SK-N-DZ (cell line): ENCODE data around the gene DNAJC25. TPM values are rescaled to one million over a fixed set of nuclear protein-coding genes. Genes with fewer than 3 reads are reported as not detected.
"Not testable (repeated sequence)": the region's sequence is repeated elsewhere in the genome, so short reads cannot be mapped to it uniquely, and the experiment has no call there.

Source experiments
- DNase-seq: peaks from one replicate; pipeline ENCODE4 v3.0.0-alpha.2; 2015; ENCODE audit warnings: low spot score
- polyA plus RNA-seq, 2 experiments: library from polyadenylated mRNA; depleted of rRNA; stranded (reverse); fragments of >200 nt; gene quantifications; 2 replicates each; pipeline ENCODE4 v1.2.3, GENCODE V29; 2014

Gene DNAJC25
- polyA plus RNA-seq (2014; cell fraction: cytosol; rRNA removed) = 10.2 and 10.4 TPM in 2 replicates
- 8.7 and 11.6 TPM in 2 replicates for polyA plus RNA-seq (2014; cell fraction: nucleus; rRNA removed)

DNA sequence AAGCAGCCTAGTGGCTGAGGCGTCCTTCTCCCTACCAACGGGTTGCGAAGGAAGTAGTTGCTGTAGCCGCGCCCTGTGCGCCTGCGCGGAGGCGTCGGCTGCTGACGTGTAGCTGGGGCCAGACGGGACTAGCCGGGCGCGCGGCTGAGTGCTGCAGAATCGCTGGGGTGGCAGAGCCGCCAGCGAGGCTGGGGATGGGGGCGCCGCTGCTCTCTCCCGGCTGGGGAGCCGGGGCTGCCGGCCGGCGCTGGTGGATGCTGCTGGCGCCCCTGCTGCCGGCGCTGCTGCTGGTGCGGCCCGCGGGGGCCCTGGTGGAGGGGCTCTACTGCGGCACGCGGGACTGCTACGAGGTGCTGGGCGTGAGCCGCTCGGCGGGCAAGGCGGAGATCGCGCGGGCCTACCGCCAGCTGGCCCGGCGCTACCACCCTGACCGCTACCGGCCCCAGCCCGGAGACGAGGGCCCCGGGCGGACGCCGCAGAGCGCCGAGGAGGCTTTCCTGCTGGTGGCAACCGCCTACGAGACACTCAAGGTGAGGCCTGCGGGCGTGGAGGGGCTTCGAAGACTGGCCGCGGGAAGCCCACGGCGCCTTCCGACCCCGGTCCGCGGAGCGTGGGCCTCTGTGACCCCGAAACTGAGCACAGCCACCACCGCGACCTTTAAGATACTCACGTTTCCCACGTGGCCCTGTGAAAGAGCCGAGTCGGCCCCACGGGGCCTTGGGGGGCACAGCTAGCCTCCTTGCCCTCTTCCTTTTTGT, at the start of gene DNAJC25:
TSS of gene DNAJC25 (plus strand) at position 121 of the 758 bp plus-strand sequence. CDS start at position 195, 74 bp downstream.
- DNase-seq = peak; percentile 99

DNA sequence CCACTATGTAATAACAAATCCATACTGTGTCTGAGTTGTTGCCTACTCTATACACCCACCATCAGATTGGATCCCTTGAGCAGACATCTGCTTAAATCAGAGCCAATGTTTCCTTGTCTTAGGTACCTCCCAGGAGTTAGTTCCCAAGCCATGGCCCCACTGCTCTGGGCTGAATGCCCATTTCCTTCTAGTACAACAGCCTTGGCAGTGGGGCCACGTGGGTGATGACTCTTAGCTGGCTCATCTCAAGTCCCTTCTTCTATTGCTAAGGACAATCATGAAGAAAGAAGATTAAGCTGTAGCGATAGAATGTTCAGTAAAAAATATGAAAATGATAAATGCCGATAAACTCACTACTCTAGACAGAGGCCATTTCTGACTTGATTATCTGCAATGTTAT, 48.2 kb upstream of the DNAJC25 start:
- DNase-seq = no peak

GRCh38 chr9:111586378-111586777, 44.8 kb upstream of the DNAJC25 start:
- DNase-seq = no peak

DNA sequence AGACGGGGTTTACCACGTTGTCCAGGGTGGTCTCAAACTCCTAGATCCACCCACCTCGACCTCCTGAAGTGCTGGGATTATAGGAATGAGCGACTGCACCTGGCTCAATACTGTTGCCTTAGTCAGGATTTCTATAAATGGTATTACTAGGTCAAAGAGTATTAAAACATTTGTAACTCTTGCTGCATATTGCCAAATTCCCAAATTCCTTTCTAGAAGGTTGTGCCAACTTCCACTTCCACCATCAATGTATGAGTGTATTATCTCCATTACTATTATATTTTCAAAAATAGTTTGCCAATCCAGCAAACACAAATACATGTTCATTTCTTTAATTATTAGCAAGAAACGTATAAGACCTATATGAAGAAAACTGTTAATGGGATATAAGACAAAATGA, 42.3 kb upstream of the DNAJC25 start:
- no peak for DNase-seq

- peak; percentile 66 for DNase-seq
These were observed 33.0 kb upstream of the DNAJC25 start for GRCh38 chr9:111597852-111598732.

DNA sequence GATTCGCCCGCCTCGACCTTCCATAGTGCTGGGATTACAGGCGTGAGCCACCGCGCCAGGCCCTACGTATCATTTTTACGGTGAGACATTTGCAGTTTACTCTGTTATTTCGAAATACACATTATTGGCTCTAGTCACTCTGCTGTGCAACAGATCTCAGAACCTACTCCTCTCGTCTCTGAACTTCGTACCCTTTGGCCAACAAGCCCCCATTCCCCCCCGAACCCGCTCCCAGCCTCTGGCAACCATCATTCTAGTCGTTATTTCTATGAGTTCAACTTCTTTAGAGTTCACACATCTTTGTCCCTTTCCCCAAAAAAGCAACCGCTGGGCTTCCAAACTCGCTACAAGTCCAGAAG, 32.4 kb upstream of the DNAJC25 start:
- no peak for DNase-seq

- peak; percentile 78 for DNase-seq
These were observed 31.8 kb upstream of the DNAJC25 start, which contains the start of gene PTGR1 for GRCh38 chr9:111599092-111599954. TSS of gene PTGR1 (minus strand) at chr9:111599647. CDS start at chr9:111597422, 2,225 bp downstream.

- DNase-seq = no peak
These were observed 31.2 kb upstream of the DNAJC25 start for GRCh38 chr9:111599955-111600343.

DNA sequence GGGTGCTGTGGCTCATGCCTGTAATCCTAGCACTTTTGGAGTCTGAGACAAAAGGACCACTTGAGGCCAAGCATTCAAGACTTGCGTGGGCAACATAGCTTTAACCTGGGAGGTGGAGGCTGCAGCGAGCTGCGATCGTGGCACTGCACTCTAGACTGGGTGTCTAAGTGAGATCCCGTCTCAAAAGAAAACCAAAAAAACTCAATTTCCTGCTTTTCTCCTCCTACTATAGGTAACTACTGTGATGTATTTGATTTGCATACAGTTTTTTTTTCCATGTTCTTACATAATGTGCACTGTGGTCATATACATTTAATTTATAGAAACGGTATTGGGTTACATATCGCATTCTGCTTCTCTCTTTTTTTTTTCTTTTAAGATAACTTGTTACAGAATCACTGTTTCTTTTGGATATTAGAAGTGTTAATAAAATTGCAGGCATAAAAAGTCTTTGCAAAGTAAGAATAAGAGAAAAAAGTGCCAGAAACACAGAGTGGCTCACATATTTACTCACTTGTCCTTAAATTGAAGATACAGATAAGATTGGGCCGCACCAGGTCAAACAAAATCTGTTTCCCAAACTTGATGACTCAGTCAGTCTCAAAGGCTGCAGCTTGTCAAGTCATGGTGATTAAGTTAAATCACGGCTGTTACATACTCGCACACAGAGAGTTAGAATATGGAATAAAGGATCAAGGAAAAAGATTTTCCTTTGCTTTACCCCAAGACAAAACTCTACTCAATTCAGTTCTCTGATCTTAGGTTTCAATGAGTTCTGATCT, 29.7 kb upstream of the DNAJC25 start:
- DNase-seq = no peak

GRCh38 chr9:111603041-111603440, 28.1 kb upstream of the DNAJC25 start:
- DNase-seq = no peak

GRCh38 chr9:111604054-111604615, 27.0 kb upstream of the DNAJC25 start:
- no peak for DNase-seq

DNA sequence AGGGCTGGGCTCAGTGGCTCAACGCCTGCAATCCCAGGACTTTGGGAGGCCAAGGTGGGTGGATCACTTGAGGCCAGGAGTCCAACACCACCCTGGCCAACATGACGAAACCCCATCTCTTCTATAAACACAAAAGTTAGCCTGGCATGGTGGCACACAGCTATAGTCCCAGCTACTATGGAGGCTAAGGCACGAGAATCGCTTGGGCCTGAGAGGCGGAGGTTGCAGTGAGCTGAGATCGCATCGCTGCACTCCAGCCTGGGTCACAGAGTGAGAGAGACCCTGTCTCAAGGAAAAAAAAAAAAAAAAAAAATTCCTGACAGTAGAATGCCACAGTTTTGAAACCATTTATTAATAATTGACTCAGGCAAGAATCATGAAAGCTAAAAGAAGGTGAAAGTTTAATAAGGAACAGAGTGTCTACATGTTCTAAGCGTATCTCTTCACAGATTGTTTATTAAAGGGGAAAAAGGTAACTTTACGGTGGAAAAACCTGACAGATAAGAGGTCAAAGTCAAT, 26.0 kb upstream of the DNAJC25 start:
- DNase-seq = no peak

- no peak for DNase-seq
These were observed 21.0 kb upstream of the DNAJC25 start for GRCh38 chr9:111610149-111610548.

GRCh38 chr9:111610845-111611244, 20.3 kb upstream of the DNAJC25 start:
- no peak for DNase-seq

DNA sequence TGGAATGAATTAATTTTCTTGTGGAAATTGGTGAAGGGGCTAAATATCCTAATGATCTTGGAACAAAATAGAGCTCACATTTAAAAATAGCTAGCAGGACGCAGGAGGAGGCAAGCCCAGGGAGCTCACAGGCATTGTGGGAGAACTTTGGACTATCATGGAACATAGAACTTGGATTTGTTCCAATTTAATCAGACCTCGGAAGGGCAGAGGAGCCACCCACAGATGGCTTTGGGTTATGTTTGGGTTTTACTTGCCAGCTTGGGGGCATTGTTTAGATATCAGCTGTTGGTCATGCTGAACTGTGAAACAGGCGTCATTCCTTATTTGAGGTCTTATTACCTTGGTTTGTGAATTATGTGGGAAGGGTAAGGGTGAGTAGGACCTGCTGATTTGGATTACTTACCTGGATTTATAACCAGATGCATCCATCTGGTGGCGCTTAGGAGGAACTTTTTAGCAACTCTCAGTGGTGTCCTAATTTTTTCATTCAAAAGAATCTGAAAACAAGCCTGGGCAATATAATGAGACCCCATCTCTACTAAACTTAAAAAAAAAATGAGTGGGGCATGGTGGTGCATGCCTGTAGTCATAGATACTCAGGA, 17.6 kb upstream of the DNAJC25 start:
- DNase-seq = no peak

GRCh38 chr9:111615928-111616327, 15.2 kb upstream of the DNAJC25 start:
- no peak for DNase-seq

DNA sequence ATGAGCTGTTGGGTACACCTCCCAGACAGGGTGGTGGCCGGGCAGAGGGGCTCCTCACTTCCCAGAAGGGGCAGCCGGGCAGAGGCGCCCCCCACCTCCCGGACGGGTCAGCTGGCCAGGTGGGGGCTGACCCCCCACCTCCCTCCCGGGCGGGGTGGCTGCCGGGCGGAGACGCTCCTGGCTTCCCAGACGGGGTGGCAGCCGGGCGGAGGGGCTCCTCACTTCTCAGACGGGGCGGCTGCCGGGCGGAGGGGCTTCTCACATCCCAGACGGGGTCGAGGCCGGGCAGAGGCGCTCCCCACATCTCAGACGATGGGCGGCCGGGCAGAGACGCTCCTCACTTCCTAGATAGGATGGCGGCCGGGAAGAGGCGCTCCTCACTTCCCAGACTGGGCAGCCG, 13.8 kb upstream of the DNAJC25 start:
- not testable (repeated sequence) for DNase-seq

DNA sequence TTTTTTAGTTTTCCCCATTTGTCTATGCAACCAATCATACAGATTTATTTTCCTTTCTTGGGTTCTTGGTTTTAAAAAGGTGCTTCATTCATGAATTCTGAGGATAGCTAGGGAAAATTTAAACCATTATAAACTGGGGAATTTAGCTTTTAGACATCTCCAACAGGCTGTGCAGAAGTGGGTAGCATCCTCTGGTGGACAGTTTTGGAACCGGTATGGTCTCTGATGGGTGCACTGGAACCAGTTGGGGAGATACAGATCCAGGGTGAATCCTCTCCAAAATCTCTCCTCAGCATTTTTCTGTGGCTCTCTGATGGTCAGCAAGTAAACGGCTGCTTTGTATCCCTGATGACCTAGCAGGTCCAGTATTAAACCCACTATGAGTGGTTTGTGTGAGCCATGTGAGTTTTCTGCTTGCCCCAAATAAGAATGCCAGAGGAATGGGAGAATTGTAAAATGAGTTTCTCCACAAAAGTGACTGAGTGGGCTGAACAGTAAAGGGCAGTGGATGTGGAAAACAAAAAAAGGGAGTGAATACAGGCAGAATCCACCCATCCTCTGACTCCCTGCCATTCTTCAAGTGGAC, 9.1 kb upstream of the DNAJC25 start:
- DNase-seq = no peak

- DNase-seq = no peak
These were observed 8.5 kb upstream of the DNAJC25 start for GRCh38 chr9:111622626-111623025.
